HepG2 (cell line): ENCODE measurements around the gene CGREF1. TPM values are rescaled to one million over a fixed set of nuclear protein-coding genes. Genes with fewer than 3 reads are reported as not detected.

Experiments used
- BHLHE40 ChIP-seq: IDR thresholded peaks from 2 replicates; pipeline ENCODE4 v1.6.1; 2011; ENCODE audit warnings: low read length, improper control_type of control experiment
- CREB1 ChIP-seq, 2 experiments: fragments of 450-650 bp in 1 of 2; IDR thresholded peaks; 2 replicates each; pipeline ENCODE4 v1.6.1; 2016 to 2017; ENCODE audit warnings: control low read depth in 1 of 2, mild to moderate bottlenecking in 1 of 2, missing compliant biosample characterization in 1 of 2, missing genetic modification characterization in 1 of 2
- EP300 ChIP-seq, 3 experiments: sonication (generic) in 1 of 3; formaldehyde crosslinking in 1 of 3; IDR thresholded peaks; 2 replicates each; pipeline versions ENCODE4 v1.5.1 to v1.6.1; 2011 to 2020; ENCODE audit warnings: low read depth in 2 of 3, low read length in 2 of 3, borderline replicate concordance in 1 of 3, improper control_type of control experiment in 1 of 3, mild to moderate bottlenecking in 1 of 3, missing genetic modification reagents in 1 of 3, moderate library complexity in 1 of 3
- ESRRA ChIP-seq: sonication (generic); formaldehyde crosslinking; IDR thresholded peaks from 2 replicates; pipeline ENCODE4 v1.5.1; 2020; ENCODE audit warnings: mild to moderate bottlenecking, low read depth, missing genetic modification reagents
- FOXP1 ChIP-seq, 2 experiments: fragments of 450-650 bp in 1 of 2; IDR thresholded peaks; 2 replicates each; pipeline ENCODE4 v1.6.1; 2017 to 2018; ENCODE audit warnings: antibody characterized with exemption in 1 of 2
- HNF1B ChIP-seq: sonication (generic); formaldehyde crosslinking; IDR thresholded peaks from 2 replicates; pipeline ENCODE4 v1.5.1; 2020; ENCODE audit warnings: mild to moderate bottlenecking, moderate library complexity, missing genetic modification reagents
- HOMEZ ChIP-seq: IDR thresholded peaks from 2 replicates; pipeline ENCODE4 v1.6.1; 2016; ENCODE audit warnings: low read depth
- MIER2 ChIP-seq: IDR thresholded peaks from 2 replicates; pipeline ENCODE4 v1.6.1; 2016; ENCODE audit warnings: missing biosample characterization, missing genetic modification reagents
- MIER3 ChIP-seq: IDR thresholded peaks from 2 replicates; pipeline ENCODE4 v1.6.1; 2016; ENCODE audit warnings: missing compliant biosample characterization, borderline replicate concordance
- NAIF1 ChIP-seq: sonication (generic); formaldehyde crosslinking; IDR thresholded peaks from 2 replicates; pipeline ENCODE4 v1.5.0; 2020; ENCODE audit warnings: mild to moderate bottlenecking, missing genetic modification reagents, borderline replicate concordance
- RXRB ChIP-seq: IDR thresholded peaks from 2 replicates; pipeline ENCODE4 v1.6.1; 2016; ENCODE audit warnings: borderline replicate concordance, missing genetic modification reagents, missing compliant biosample characterization
- STAG1 ChIP-seq: sonication (generic); formaldehyde crosslinking; IDR thresholded peaks from 2 replicates; pipeline ENCODE4 v1.4.0; 2020; ENCODE audit warnings: missing genetic modification reagents
- SYNCRIP ChIP-seq: fragments of 200-400 bp; formaldehyde crosslinking; IDR thresholded peaks from 2 replicates; pipeline ENCODE4 v1.6.1; 2018; ENCODE audit warnings: mild to moderate bottlenecking, low read depth, low read length; ENCODE audit not compliant: insufficient read depth
- ZNF143 ChIP-seq: sonication (generic); formaldehyde crosslinking; IDR thresholded peaks from 2 replicates; pipeline ENCODE4 v1.4.0; 2020; ENCODE audit warnings: missing genetic modification reagents
- ZNF292 ChIP-seq: sonication (generic); formaldehyde crosslinking; IDR thresholded peaks from 2 replicates; pipeline ENCODE4 v1.8.1; 2022; ENCODE audit warnings: mild to moderate bottlenecking, low read depth, missing genetic modification reagents, borderline replicate concordance
- ZNF33A ChIP-seq: sonication (generic); formaldehyde crosslinking; IDR thresholded peaks from 2 replicates; pipeline ENCODE4 v1.5.1; 2020; ENCODE audit warnings: missing genetic modification reagents, mild to moderate bottlenecking, moderate library complexity, borderline replicate concordance
- ZNF367 ChIP-seq: sonication (generic); formaldehyde crosslinking; IDR thresholded peaks from 2 replicates; pipeline ENCODE4 v1.4.0; 2020; ENCODE audit warnings: missing genetic modification reagents, borderline replicate concordance
- ZNF574 ChIP-seq: sonication (generic); formaldehyde crosslinking; IDR thresholded peaks from 2 replicates; pipeline ENCODE4 v1.4.0; 2020; ENCODE audit warnings: missing genetic modification reagents
- ZNF710 ChIP-seq: sonication (generic); formaldehyde crosslinking; IDR thresholded peaks from 2 replicates; pipeline ENCODE4 v1.5.0; 2020; ENCODE audit warnings: mild to moderate bottlenecking, missing genetic modification reagents, borderline replicate concordance
- ZZZ3 ChIP-seq: sonication (generic); formaldehyde crosslinking; IDR thresholded peaks from 2 replicates; pipeline ENCODE4 v1.4.0; 2020; ENCODE audit warnings: missing genetic modification reagents, mild to moderate bottlenecking, borderline replicate concordance
- polyA plus RNA-seq, 8 experiments: library from polyadenylated mRNA; depleted of rRNA in 3 of 8; stranded (reverse) in 7 of 8; unstranded in 1 of 8; fragments of >200 nt; fragmentation: Illumina TruSeq in 4 of 8; extraction: Trizol in 4 of 8; gene quantifications; 2 replicates each; pipeline versions ENCODE4 v1.2.1 to v1.2.3, GENCODE V29; 2011 to 2016; ENCODE audit warnings: low read depth in 4 of 8, missing spikeins in 1 of 8, mixed read lengths in 1 of 8; ENCODE audit not compliant: insufficient read depth in 1 of 8
- total RNA-seq, 5 experiments: library from RNA; depleted of rRNA; stranded (reverse); fragments of >200 nt; fragmentation: Illumina TruSeq; extraction: Trizol; gene quantifications; 2 replicates each; pipeline ENCODE4 v1.2.3, GENCODE V29; 2016; ENCODE audit warnings: low read depth in 1 of 5

CGREF1 gene
- total and polyA plus RNA-seq, 2 of the 13 experiments (the other 11 are each of a cell fraction or from before 2014, with no cell fraction given) = 13.9 to 23.4 TPM

GRCh38 chr2:27152102-27152795 lies 33.3 kb upstream of the CGREF1 start (continued):
- peak; percentile 43; the same call in 1 of the 2 replicates for TF ChIP-seq MIER2 (CRISPR knock-in tag)
- peak; percentile 95 for TF ChIP-seq STAG1 (CRISPR knock-in tag)
- no peak for TF ChIP-seq FOXP1 (IDR thresholded peaks at IDR 0.05)
- no peak for TF ChIP-seq FOXP1 (CRISPR knock-in tag; IDR thresholded peaks at IDR 0.05)
- TF ChIP-seq CREB1 (IDR thresholded peaks at IDR 0.05) = no peak
- no peak for TF ChIP-seq CREB1 (CRISPR knock-in tag; IDR thresholded peaks at IDR 0.05)
- no peak for TF ChIP-seq ESRRA (CRISPR knock-in tag)
- 0 out of 2 replicates have a peak, but pooled peaks have one; percentile 46 for TF ChIP-seq HOMEZ
- TF ChIP-seq MIER3 = 0 out of 2 replicates have a peak, but pooled peaks have one; percentile 32
- TF ChIP-seq ZZZ3 = no peak
- TF ChIP-seq NAIF1 (CRISPR knock-in tag) = 0 out of 2 replicates have a peak, but pooled peaks have one; percentile 23
- TF ChIP-seq SYNCRIP = no peak
- TF ChIP-seq BHLHE40 = 0 out of 2 replicates have a peak, but pooled peaks have one; percentile 16
- no peak for TF ChIP-seq ZNF367 (CRISPR knock-in tag)
- TF ChIP-seq HNF1B (CRISPR knock-in tag) = peak; percentile 45; the same call in 1 of the 2 replicates
- no peak for TF ChIP-seq ZNF33A (CRISPR knock-in tag)
- no peak for TF ChIP-seq ZNF710 (CRISPR knock-in tag)
- 0 out of 2 replicates have a peak, but pooled peaks have one; percentile 19 for TF ChIP-seq ZNF143
- TF ChIP-seq ZNF292 (CRISPR knock-in tag) = 0 out of 2 replicates have a peak, but pooled peaks have one; percentile 29
- peak; percentile 70; the same call in 1 of the 2 replicates for TF ChIP-seq RXRB (CRISPR knock-in tag)
- no peak for TF ChIP-seq EP300 (IDR thresholded peaks at IDR 0.05; ENCODE audit: low read depth in 2 of 2, low read length in 2 of 2)
- no peak for TF ChIP-seq EP300 (CRISPR knock-in tag; IDR thresholded peaks at IDR 0.05; ENCODE audit: borderline replicate concordance)
- TF ChIP-seq ZNF574 = peak; percentile 34; the same call in 1 of the 2 replicates
